Panc1 (cell line): ENCODE results near the gene MVD. TPM values are rescaled to one million over a fixed set of nuclear protein-coding genes. Genes with fewer than 3 reads are reported as not detected.

Source experiments
- ATAC-seq: fragments of 200-7000 bp; cut with Tn5 transposase; 2 replicates; pipeline ENCODE4 v1.9.1; 2020; ENCODE audit warnings: mild to moderate bottlenecking, moderate library complexity
- BruUV-seq: library from RNA; stranded (reverse); fragments of 400-500 nt; replicated peaks from 2 replicates; lab custom pipeline; 2021; lab: Mats Ljungman, UMichigan
- CTCF ChIA-PET: fragments of 300-600 bp; sonication (Branson Sonifier 250); formaldehyde crosslinking; loops from one replicate; lab custom pipeline; 2022; ENCODE audit warnings: antibody characterized with exemption; lab: Charles Lee
- POLR2A ChIA-PET: fragments of 300-600 bp; sonication (Branson Sonifier 250); formaldehyde crosslinking; loops from one replicate; lab custom pipeline; 2022; ENCODE audit warnings: antibody characterized with exemption; lab: Charles Lee
- DNase-seq: peaks from one replicate; pipeline ENCODE4 v3.0.0-alpha.2; 2010; ENCODE audit warnings: low read depth, low spot score
- H3K27ac ChIP-seq: 2 replicates; pipeline ENCODE4 v1.5.1; 2011; ENCODE audit warnings: mild to moderate bottlenecking, low read length, inconsistent platforms
- H3K27me3 ChIP-seq: fragments of 200-500 bp; sonication (Bioruptor generic); 2 replicates; pipeline ENCODE4 v1.6.0; 2014; ENCODE audit warnings: low read length, inconsistent platforms; ENCODE audit not compliant: control insufficient read depth, insufficient read depth
- H3K36me3 ChIP-seq: fragments of 200-500 bp; sonication (Bioruptor generic); 2 replicates; pipeline ENCODE4 v1.5.1; 2014; ENCODE audit warnings: inconsistent platforms, mild to moderate bottlenecking, low read length, moderate library complexity; ENCODE audit not compliant: control insufficient read depth, insufficient read depth
- H3K4me1 ChIP-seq: 2 replicates; pipeline ENCODE4 v1.5.1; 2011; ENCODE audit warnings: inconsistent platforms, mild to moderate bottlenecking, low read length, moderate library complexity; ENCODE audit not compliant: control insufficient read depth, insufficient read depth
- H3K4me3 ChIP-seq, 2 experiments: 2 replicates each; pipeline ENCODE4 v1.5.1; 2011 to 2012; ENCODE audit warnings: low read depth in 2 of 2, low read length in 2 of 2, mild to moderate bottlenecking in 2 of 2, inconsistent platforms in 1 of 2, moderate library complexity in 1 of 2
- H3K9me3 ChIP-seq: fragments of 200-500 bp; sonication (Bioruptor generic); 2 replicates; pipeline ENCODE4 v1.5.1; 2014; ENCODE audit warnings: low read depth, mild to moderate bottlenecking, inconsistent platforms, low read length, moderate library complexity; ENCODE audit not compliant: control insufficient read depth, insufficient read depth
- POLR2AphosphoS5 ChIP-seq: IDR thresholded peaks from 2 replicates; pipeline ENCODE4 v1.6.1; 2012; ENCODE audit warnings: mild to moderate bottlenecking, low read depth, low read length, moderate library complexity
- SIN3A ChIP-seq: IDR thresholded peaks from 2 replicates; pipeline ENCODE4 v1.6.1; 2012; ENCODE audit warnings: low read depth, mild to moderate bottlenecking, low read length, moderate library complexity, borderline replicate concordance; ENCODE audit not compliant: insufficient read depth
- TCF7L2 ChIP-seq: IDR thresholded peaks from 2 replicates; pipeline ENCODE4 v1.6.1; 2011; ENCODE audit warnings: mild to moderate bottlenecking, low read depth, low read length, inconsistent platforms
- in situ Hi-C: cut with HindIII; loops from 2 replicates; pipeline ENCODE4 v1.10.0; 2016; ENCODE audit warnings: low sequenced_read_pairs, low pct_unique_long_range_greater_than_20kb
- intact Hi-C: fragments of 100-400 bp; cut with micrococcal nuclease; formaldehyde crosslinking; loops from one replicate; pipeline ENCODE4 v1.10.0; 2022; ENCODE audit not compliant: unreplicated experiment
- total RNA-seq: library from RNA; stranded (reverse); gene quantifications from one replicate; pipeline ENCODE4 v1.2.1, GENCODE V29; 2021; ENCODE audit not compliant: unreplicated experiment
- TF ChIP-seq, protein P1 (sequence below): fragments of 450-650 bp; IDR thresholded peaks from 2 replicates; pipeline ENCODE4 v1.5.1; 2017; ENCODE audit warnings: mild to moderate bottlenecking
- TF ChIP-seq, protein P2 (sequence below), 2 experiments: IDR thresholded peaks; 2 replicates each; pipeline ENCODE4 v1.6.1; 2011 to 2012; ENCODE audit warnings: low read depth in 2 of 2, control low read depth in 1 of 2, low read length in 1 of 2, mild to moderate bottlenecking in 1 of 2, moderate library complexity in 1 of 2; ENCODE audit not compliant: insufficient read depth in 1 of 2

The MVD gene
- total RNA-seq, 1 experiment from 2014 or later, result 96.8 TPM

GRCh38 chr16:88647178-88648070 is 15.5 kb downstream of the MVD start:
- ChIA-PET POLR2A (no interaction called here), CTCF (no interaction called here)
- no peaks in the 10 kb centered on the region for H3K9me3 ChIP-seq
- peaks cover 14% of the 10 kb centered on the region for H3K4me1 ChIP-seq
- H3K27ac ChIP-seq, result no peak overlapping the region
- peaks cover 6% of the 10 kb centered on the region; the same call in 1 of the 2 replicates for H3K36me3 ChIP-seq
- in situ Hi-C loops, result no loop called here
- no peak overlapping the region for H3K4me3 ChIP-seq
- intact Hi-C loops, result no loop called here
- DNase-seq (no peak), ATAC-seq (no peak)
- TF ChIP-seq, protein P1, sequence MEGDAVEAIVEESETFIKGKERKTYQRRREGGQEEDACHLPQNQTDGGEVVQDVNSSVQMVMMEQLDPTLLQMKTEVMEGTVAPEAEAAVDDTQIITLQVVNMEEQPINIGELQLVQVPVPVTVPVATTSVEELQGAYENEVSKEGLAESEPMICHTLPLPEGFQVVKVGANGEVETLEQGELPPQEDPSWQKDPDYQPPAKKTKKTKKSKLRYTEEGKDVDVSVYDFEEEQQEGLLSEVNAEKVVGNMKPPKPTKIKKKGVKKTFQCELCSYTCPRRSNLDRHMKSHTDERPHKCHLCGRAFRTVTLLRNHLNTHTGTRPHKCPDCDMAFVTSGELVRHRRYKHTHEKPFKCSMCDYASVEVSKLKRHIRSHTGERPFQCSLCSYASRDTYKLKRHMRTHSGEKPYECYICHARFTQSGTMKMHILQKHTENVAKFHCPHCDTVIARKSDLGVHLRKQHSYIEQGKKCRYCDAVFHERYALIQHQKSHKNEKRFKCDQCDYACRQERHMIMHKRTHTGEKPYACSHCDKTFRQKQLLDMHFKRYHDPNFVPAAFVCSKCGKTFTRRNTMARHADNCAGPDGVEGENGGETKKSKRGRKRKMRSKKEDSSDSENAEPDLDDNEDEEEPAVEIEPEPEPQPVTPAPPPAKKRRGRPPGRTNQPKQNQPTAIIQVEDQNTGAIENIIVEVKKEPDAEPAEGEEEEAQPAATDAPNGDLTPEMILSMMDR, result no peak
- no peak for TF ChIP-seq TCF7L2
- no peak for TF ChIP-seq SIN3A
- no peak for TF ChIP-seq POLR2AphosphoS5
- TF ChIP-seq, protein P2, sequence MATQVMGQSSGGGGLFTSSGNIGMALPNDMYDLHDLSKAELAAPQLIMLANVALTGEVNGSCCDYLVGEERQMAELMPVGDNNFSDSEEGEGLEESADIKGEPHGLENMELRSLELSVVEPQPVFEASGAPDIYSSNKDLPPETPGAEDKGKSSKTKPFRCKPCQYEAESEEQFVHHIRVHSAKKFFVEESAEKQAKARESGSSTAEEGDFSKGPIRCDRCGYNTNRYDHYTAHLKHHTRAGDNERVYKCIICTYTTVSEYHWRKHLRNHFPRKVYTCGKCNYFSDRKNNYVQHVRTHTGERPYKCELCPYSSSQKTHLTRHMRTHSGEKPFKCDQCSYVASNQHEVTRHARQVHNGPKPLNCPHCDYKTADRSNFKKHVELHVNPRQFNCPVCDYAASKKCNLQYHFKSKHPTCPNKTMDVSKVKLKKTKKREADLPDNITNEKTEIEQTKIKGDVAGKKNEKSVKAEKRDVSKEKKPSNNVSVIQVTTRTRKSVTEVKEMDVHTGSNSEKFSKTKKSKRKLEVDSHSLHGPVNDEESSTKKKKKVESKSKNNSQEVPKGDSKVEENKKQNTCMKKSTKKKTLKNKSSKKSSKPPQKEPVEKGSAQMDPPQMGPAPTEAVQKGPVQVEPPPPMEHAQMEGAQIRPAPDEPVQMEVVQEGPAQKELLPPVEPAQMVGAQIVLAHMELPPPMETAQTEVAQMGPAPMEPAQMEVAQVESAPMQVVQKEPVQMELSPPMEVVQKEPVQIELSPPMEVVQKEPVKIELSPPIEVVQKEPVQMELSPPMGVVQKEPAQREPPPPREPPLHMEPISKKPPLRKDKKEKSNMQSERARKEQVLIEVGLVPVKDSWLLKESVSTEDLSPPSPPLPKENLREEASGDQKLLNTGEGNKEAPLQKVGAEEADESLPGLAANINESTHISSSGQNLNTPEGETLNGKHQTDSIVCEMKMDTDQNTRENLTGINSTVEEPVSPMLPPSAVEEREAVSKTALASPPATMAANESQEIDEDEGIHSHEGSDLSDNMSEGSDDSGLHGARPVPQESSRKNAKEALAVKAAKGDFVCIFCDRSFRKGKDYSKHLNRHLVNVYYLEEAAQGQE (IDR thresholded peaks at IDR 0.05; ENCODE audit: insufficient read depth in 1 of 2, low read depth in 2 of 2, low read length in 1 of 2), result no peak
- no peaks in the 10 kb centered on the region for H3K27me3 ChIP-seq
- no TSS peak for BruUV-seq

- no peak for DNase-seq
- no peak for ATAC-seq
- no TSS peak for BruUV-seq
- no peaks in the 10 kb centered on the region for H3K9me3 ChIP-seq
- H3K36me3 ChIP-seq, result peaks cover 6% of the 10 kb centered on the region; the same call in 1 of the 2 replicates
- intact Hi-C loops (no loop called here), in situ Hi-C loops (no loop called here)
- TF ChIP-seq, protein P1, result no peak
- TF ChIP-seq SIN3A, result no peak
- TF ChIP-seq, protein P2 (IDR thresholded peaks at IDR 0.05; ENCODE audit: insufficient read depth in 1 of 2, low read depth in 2 of 2, low read length in 1 of 2), result no peak
- no peak for TF ChIP-seq TCF7L2
- TF ChIP-seq POLR2AphosphoS5, result no peak
- peaks cover 7% of the 10 kb centered on the region for H3K4me1 ChIP-seq
- POLR2A ChIA-PET, result no interaction called here
- CTCF ChIA-PET, result no interaction called here
- H3K27me3 ChIP-seq, result no peaks in the 10 kb centered on the region
- H3K4me3 ChIP-seq, result no peak overlapping the region
- H3K27ac ChIP-seq, result no peak overlapping the region
Measured at GRCh38 chr16:88646345-88647034, 16.4 kb downstream of the MVD start.
